Endothelial cell of umbilical vein (primary cell): Measurements from ENCODE around the gene HOXC11. TPM values are rescaled to one million over a fixed set of nuclear protein-coding genes. Genes with fewer than 3 reads are reported as not detected.

Experiments used
- BruUV-seq: library from RNA; stranded (reverse); fragments of 400-500 nt; replicated peaks from 2 replicates; lab custom pipeline; 2021; lab: Mats Ljungman, UMichigan
- CTCF ChIA-PET: fragments of 300-600, 350-600 bp; sonication (Branson Sonifier 250); formaldehyde crosslinking; loops from one replicate; lab custom pipeline; 2021; ENCODE audit warnings: antibody characterized with exemption, inconsistent platforms; lab: Charles Lee
- POLR2A ChIA-PET: fragments of 300-600, 350-600 bp; sonication (Branson Sonifier 250); formaldehyde crosslinking; loops from one replicate; lab custom pipeline; 2021; ENCODE audit warnings: antibody characterized with exemption, inconsistent platforms; lab: Charles Lee
- DNase-seq: peaks from one replicate; pipeline ENCODE4 v3.0.0-alpha.2; 2011; ENCODE audit warnings: low read depth, low spot score
- FAIRE-seq: peaks from 2 replicates; lab custom pipeline; 2011; peaks lifted over from hg19 to GRCh38; lab: Jason Lieb, UNC
- H2AFZ ChIP-seq: 2 replicates; pipeline ENCODE4 v1.6.0; 2012; ENCODE audit warnings: low read depth, low read length, control low read depth, inconsistent platforms
- H3K27ac ChIP-seq: 2 replicates; pipeline ENCODE4 v1.5.1; 2011; ENCODE audit warnings: low read depth, mild to moderate bottlenecking, control low read depth, low read length, moderate library complexity; ENCODE audit not compliant: insufficient read depth
- H3K27me3 ChIP-seq, 2 experiments: 2 replicates each; pipeline versions ENCODE4 v1.6.0 to v1.6.1; 2011; ENCODE audit warnings: low read length in 2 of 2, mixed read lengths in 1 of 2; ENCODE audit not compliant: control insufficient read depth in 2 of 2, insufficient read depth in 2 of 2
- H3K36me3 ChIP-seq, 2 experiments: 2 replicates in 1 of 2; 3 replicates in 1 of 2; pipeline ENCODE4 v1.5.1; 2011; ENCODE audit warnings: low read length in 2 of 2, mild to moderate bottlenecking in 1 of 2, moderate library complexity in 1 of 2; ENCODE audit not compliant: control insufficient read depth in 2 of 2, insufficient read depth in 2 of 2; ENCODE audit errors: extremely low read depth in 1 of 2
- H3K4me1 ChIP-seq: 3 replicates; pipeline ENCODE4 v1.5.1; 2011; ENCODE audit warnings: mild to moderate bottlenecking, low read length; ENCODE audit not compliant: control insufficient read depth, insufficient read depth; ENCODE audit errors: extremely low read depth
- H3K4me2 ChIP-seq: 2 replicates; pipeline ENCODE4 v1.6.1; 2011; ENCODE audit warnings: low read length, control low read depth, mixed read lengths; ENCODE audit not compliant: insufficient read depth
- H3K4me3 ChIP-seq, 3 experiments: fragments of 200-600 bp in 1 of 3; sonication (generic), shearing (Covaris generic) in 1 of 3; replicated peaks in 1 of 3; 2 replicates each; pipeline ENCODE4 v1.5.1; 2011 to 2016; ENCODE audit warnings: control low read depth in 3 of 3, low read length in 3 of 3, mild to moderate bottlenecking in 2 of 3, inconsistent platforms in 1 of 3, low read depth in 1 of 3, moderate library complexity in 1 of 3; ENCODE audit not compliant: insufficient read depth in 1 of 3
- H3K79me2 ChIP-seq: 2 replicates; pipeline ENCODE4 v1.6.0; 2012; ENCODE audit warnings: low read length, inconsistent platforms; ENCODE audit not compliant: control insufficient read depth, insufficient read depth
- H3K9ac ChIP-seq: replicated peaks from 2 replicates; pipeline ENCODE3; 2011; ENCODE audit warnings: low read length, control low read depth; ENCODE audit not compliant: insufficient read depth; ENCODE audit errors: extremely low read depth
- H3K9me1 ChIP-seq: replicated peaks from 3 replicates; pipeline ENCODE4 v1.6.0; 2011; ENCODE audit warnings: mild to moderate bottlenecking, low read length; ENCODE audit not compliant: control insufficient read depth, insufficient read depth; ENCODE audit errors: extremely low read depth
- H3K9me3 ChIP-seq: replicated peaks from 2 replicates; pipeline ENCODE4 v1.5.1; 2012; ENCODE audit warnings: low read length, inconsistent platforms; ENCODE audit not compliant: control insufficient read depth, insufficient read depth
- H4K20me1 ChIP-seq: replicated peaks from 2 replicates; pipeline ENCODE3; 2011; ENCODE audit warnings: mild to moderate bottlenecking, low read length; ENCODE audit not compliant: control insufficient read depth, insufficient read depth; ENCODE audit errors: extremely low read depth
- EZH2 ChIP-seq: IDR thresholded peaks from 2 replicates; pipeline ENCODE4 v1.6.1; 2012; ENCODE audit warnings: borderline replicate concordance, low read depth, mild to moderate bottlenecking, moderate library complexity, low read length, inconsistent platforms; ENCODE audit not compliant: severe bottlenecking
- FOS ChIP-seq: IDR thresholded peaks from 2 replicates; pipeline ENCODE4 v1.6.1; 2011; ENCODE audit warnings: mild to moderate bottlenecking, low read length, moderate library complexity, borderline replicate concordance; ENCODE audit not compliant: insufficient read depth
- GATA2 ChIP-seq: IDR thresholded peaks from 2 replicates; pipeline ENCODE4 v1.7.0; 2011; ENCODE audit warnings: low read depth, mild to moderate bottlenecking, moderate library complexity, mixed read lengths, low read length; ENCODE audit not compliant: insufficient read length, insufficient read depth
- JUN ChIP-seq: IDR thresholded peaks from 2 replicates; pipeline ENCODE4 v1.6.1; 2011; ENCODE audit warnings: borderline replicate concordance, low read depth; ENCODE audit not compliant: insufficient read length, insufficient read depth
- MYC ChIP-seq: IDR thresholded peaks from one replicate; pipeline ENCODE4 v1.6.1; 2011; ENCODE audit warnings: mild to moderate bottlenecking, low read depth, low read length
- POLR2A ChIP-seq: IDR thresholded peaks from 2 replicates; pipeline ENCODE4 v1.6.1; 2012; ENCODE audit warnings: low read depth, mild to moderate bottlenecking, control low read depth, low read length
- POLR2AphosphoS5 ChIP-seq: IDR thresholded peaks from 2 replicates; pipeline ENCODE4 v1.6.1; 2012; ENCODE audit warnings: low read depth, mild to moderate bottlenecking, control low read depth, low read length, moderate library complexity; ENCODE audit not compliant: insufficient read depth
- dilution Hi-C: fragments of 300-500 bp; cut with MboI; formaldehyde crosslinking; loops from one replicate; pipeline ENCODE4 v1.15.0; 2019; ENCODE audit warnings: low sequenced_read_pairs; ENCODE audit not compliant: extremely low pct_ligation_motif_present
- intact Hi-C: fragments of 100-400 bp; cut with micrococcal nuclease; formaldehyde crosslinking; loops from one replicate; pipeline ENCODE4 v1.10.0; 2022
- polyA plus RNA-seq, 4 experiments: library from polyadenylated mRNA; depleted of rRNA in 3 of 4; stranded (reverse) in 3 of 4; unstranded in 1 of 4; fragments of >200 nt; gene quantifications; 2 replicates each; pipeline versions ENCODE4 v1.2.1 to v1.2.3, GENCODE V29; 2011 to 2012; ENCODE audit warnings: missing spikeins in 1 of 4
- total RNA-seq: library from RNA; stranded (reverse); gene quantifications from 2 replicates; pipeline ENCODE4 v1.2.3, GENCODE V29; 2021
- TF ChIP-seq, protein P1 (sequence below), 2 donors: IDR thresholded peaks; 1 replicate in 1 of 2; 2 replicates in 1 of 2; pipeline ENCODE4 v1.5.1; 2011; ENCODE audit warnings: low read length in 2 of 2, mild to moderate bottlenecking in 2 of 2, moderate library complexity in 2 of 2, control low read depth in 1 of 2, inconsistent platforms in 1 of 2, low read depth in 1 of 2; ENCODE audit not compliant: insufficient read depth in 1 of 2; ENCODE audit errors: extremely low read depth in 1 of 2
- TF ChIP-seq, protein P2 (sequence below): IDR thresholded peaks from 2 replicates; pipeline ENCODE4 v1.6.1; 2011; ENCODE audit not compliant: insufficient read depth, insufficient read length

The HOXC11 gene
- total and polyA plus RNA-seq, 2 donors (not counting 3 experiments of a cell fraction or from before 2014, with no cell fraction given): not detected

DNA sequence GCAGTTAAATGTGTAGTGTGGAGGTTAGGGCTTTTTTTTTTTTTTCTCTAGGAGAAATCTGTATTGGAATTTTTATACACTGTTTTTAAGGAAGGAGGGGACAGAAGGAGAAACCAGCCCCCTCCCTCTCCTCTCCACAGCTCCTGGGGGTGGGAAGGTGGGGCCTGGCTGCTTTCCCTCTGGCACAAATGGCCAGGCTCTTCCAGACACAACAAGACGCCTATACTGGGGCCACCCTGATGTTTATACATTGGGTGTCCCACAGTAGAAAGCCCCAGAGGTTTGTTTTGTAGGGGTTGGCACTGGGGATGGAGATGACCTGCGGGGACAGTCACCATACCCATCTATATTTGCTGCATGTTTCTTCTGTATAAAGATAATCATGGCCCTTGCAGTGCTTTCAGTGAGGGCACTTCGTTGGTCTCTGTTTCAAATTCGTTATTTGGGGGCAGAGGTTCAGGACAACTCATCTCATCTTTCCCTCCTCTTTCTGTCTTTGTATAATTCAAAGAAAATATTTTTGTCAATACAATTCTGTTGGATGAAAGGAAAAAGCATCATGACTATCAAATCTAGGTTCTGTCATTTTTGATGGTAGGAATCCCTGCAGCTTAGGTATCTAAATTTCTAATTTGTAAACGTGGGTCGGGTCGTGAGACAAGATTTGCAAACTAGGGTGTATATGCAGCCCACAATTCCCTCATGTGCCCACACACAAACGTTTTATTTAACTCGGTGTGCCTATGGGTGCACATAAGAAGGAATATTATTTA lies 4.1 kb downstream of the HOXC11 start:
- Histone ChIP-seq H3K79me2 (no peaks in the 10 kb centered on the region), H3K4me1 (no peaks in the 10 kb centered on the region), H3K9me3 (no peaks in the 10 kb centered on the region), H3K9me1 (no peaks in the 10 kb centered on the region), H3K9ac (no peak overlapping the region), H3K4me3 (no peak overlapping the region), H3K27me3 (peaks cover 83 to 96% of the 10 kb centered on the region in 2 experiments), H3K27ac (no peak overlapping the region), H2AFZ (no peak overlapping the region), H4K20me1 (no peaks in the 10 kb centered on the region), H3K4me2 (no peak overlapping the region), H3K36me3 (no peaks in the 10 kb centered on the region)
- dilution Hi-C loops (no loop called here), intact Hi-C loops (no loop called here)
- FAIRE-seq (no peak), DNase-seq (no peak)
- BruUV-seq: no TSS peak
- ChIA-PET CTCF (interaction anchor here (0.6 to 1.4 kb wide), 3 partner anchors 12 to 1711 kb away, joined by 3 to 4 read pairs (median 3); no protein-coding TSS in a partner anchor), POLR2A (no interaction called here)
- TF ChIP-seq FOS (no peak), GATA2 (no peak), EZH2 (no peak), MYC (no peak), POLR2A (no peak), JUN (no peak), POLR2AphosphoS5 (no peak)
- TF ChIP-seq, protein P1, sequence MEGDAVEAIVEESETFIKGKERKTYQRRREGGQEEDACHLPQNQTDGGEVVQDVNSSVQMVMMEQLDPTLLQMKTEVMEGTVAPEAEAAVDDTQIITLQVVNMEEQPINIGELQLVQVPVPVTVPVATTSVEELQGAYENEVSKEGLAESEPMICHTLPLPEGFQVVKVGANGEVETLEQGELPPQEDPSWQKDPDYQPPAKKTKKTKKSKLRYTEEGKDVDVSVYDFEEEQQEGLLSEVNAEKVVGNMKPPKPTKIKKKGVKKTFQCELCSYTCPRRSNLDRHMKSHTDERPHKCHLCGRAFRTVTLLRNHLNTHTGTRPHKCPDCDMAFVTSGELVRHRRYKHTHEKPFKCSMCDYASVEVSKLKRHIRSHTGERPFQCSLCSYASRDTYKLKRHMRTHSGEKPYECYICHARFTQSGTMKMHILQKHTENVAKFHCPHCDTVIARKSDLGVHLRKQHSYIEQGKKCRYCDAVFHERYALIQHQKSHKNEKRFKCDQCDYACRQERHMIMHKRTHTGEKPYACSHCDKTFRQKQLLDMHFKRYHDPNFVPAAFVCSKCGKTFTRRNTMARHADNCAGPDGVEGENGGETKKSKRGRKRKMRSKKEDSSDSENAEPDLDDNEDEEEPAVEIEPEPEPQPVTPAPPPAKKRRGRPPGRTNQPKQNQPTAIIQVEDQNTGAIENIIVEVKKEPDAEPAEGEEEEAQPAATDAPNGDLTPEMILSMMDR (IDR thresholded peaks at IDR 0.05; ENCODE audit: extremely low read depth in 1 of 2, insufficient read depth in 1 of 2, low read depth in 1 of 2, low read length in 2 of 2): no peak
- TF ChIP-seq, protein P2, sequence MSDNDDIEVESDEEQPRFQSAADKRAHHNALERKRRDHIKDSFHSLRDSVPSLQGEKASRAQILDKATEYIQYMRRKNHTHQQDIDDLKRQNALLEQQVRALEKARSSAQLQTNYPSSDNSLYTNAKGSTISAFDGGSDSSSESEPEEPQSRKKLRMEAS: no peak
